Activated CD8-positive, alpha-beta T cell treated with anti-CD3 and anti-CD28 coated beads for 36 hours (primary cell): ENCODE results near the gene TOM1L2. TPM values are rescaled to one million over a fixed set of nuclear protein-coding genes. Genes with fewer than 3 reads are reported as not detected.

ENCODE experiments used
- ATAC-seq: fragments of 200-7000 bp; cut with Tn5 transposase; one replicate; pipeline ENCODE4 v1.10.0; 2021; ENCODE audit warnings: mild to moderate bottlenecking, moderate library complexity
- CTCF ChIA-PET: fragments of 350-600 bp; sonication (Branson Sonifier 250); formaldehyde crosslinking; loops from one replicate; lab custom pipeline; 2021; ENCODE audit warnings: antibody characterized with exemption; lab: Charles Lee
- POLR2A ChIA-PET: fragments of 350-600 bp; sonication (Branson Sonifier 250); formaldehyde crosslinking; loops from one replicate; lab custom pipeline; 2021; ENCODE audit warnings: antibody characterized with exemption; lab: Charles Lee
- DNase-seq: peaks from one replicate; pipeline ENCODE4 v3.0.0-alpha.2; 2020
- H3K27ac Mint-ChIP-seq: one replicate; pipeline ENCODE4 v1.8.0; 2021; ENCODE audit warnings: mild to moderate bottlenecking, mixed read lengths
- H3K27me3 Mint-ChIP-seq: one replicate; pipeline ENCODE4 v1.8.0; 2021; ENCODE audit warnings: mixed read lengths
- H3K36me3 Mint-ChIP-seq: one replicate; pipeline ENCODE4 v1.8.0; 2021; ENCODE audit warnings: low read depth, mixed read lengths
- H3K4me1 Mint-ChIP-seq: one replicate; pipeline ENCODE4 v1.8.0; 2021; ENCODE audit warnings: low read depth, mixed read lengths
- H3K4me3 Mint-ChIP-seq: one replicate; pipeline ENCODE4 v1.8.0; 2021; ENCODE audit warnings: mild to moderate bottlenecking, moderate library complexity, mixed read lengths
- H3K9me3 Mint-ChIP-seq: one replicate; pipeline ENCODE4 v1.8.0; 2021; ENCODE audit warnings: mixed read lengths
- CTCF ChIP-seq: fragments of 200-600 bp; IDR thresholded peaks from one replicate; pipeline ENCODE4 v1.8.0; 2022; ENCODE audit warnings: antibody characterized with exemption, mild to moderate bottlenecking
- intact Hi-C: fragments of 100-400 bp; cut with micrococcal nuclease; formaldehyde crosslinking; loops from one replicate; pipeline ENCODE4 v1.10.0; 2022
- total RNA-seq, 2 experiments: library from RNA; stranded (reverse); gene quantifications; one replicate each; pipeline ENCODE4 v1.2.3, GENCODE V29; 2021

TOM1L2 gene
- total RNA-seq, 2 experiments from 2014 or later, result 10.3 to 10.8 TPM

DNA sequence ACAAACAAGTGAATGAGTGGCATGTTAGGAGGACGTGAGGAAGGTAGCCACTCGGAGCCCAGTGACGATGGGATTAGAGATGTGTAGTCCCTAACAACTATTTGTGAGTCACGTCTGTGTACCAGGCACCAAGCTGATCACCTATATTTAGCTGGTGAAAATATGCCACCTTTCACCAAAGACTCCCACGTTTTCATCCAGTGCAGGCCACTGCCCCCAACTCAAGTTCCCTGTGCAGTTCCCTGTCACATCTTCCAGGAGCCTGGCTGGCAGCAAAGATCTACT is 67.2 kb downstream of the TOM1L2 start:
- intact Hi-C loops, result no loop called here
- ATAC-seq (no peak), DNase-seq (no peak)
- CTCF ChIA-PET, result interaction anchor here (1.1 to 1.7 kb wide), 2 partner anchors 9 to 14 kb away, joined by 3 to 7 read pairs; no protein-coding TSS in a partner anchor
- no peak overlapping the region for H3K27ac Mint-ChIP-seq
- H3K27me3 Mint-ChIP-seq, result no peaks in the 10 kb centered on the region
- H3K36me3 Mint-ChIP-seq, result peaks cover 4% of the 10 kb centered on the region
- TF ChIP-seq CTCF, result no peak
- H3K9me3 Mint-ChIP-seq, result no peaks in the 10 kb centered on the region
- POLR2A ChIA-PET, result interaction anchor here (1.4 kb wide), 1 partner anchor 29 kb away, joined by 5 read pairs; no protein-coding TSS in a partner anchor
- H3K4me3 Mint-ChIP-seq, result no peak overlapping the region
- no peaks in the 10 kb centered on the region for H3K4me1 Mint-ChIP-seq

DNA sequence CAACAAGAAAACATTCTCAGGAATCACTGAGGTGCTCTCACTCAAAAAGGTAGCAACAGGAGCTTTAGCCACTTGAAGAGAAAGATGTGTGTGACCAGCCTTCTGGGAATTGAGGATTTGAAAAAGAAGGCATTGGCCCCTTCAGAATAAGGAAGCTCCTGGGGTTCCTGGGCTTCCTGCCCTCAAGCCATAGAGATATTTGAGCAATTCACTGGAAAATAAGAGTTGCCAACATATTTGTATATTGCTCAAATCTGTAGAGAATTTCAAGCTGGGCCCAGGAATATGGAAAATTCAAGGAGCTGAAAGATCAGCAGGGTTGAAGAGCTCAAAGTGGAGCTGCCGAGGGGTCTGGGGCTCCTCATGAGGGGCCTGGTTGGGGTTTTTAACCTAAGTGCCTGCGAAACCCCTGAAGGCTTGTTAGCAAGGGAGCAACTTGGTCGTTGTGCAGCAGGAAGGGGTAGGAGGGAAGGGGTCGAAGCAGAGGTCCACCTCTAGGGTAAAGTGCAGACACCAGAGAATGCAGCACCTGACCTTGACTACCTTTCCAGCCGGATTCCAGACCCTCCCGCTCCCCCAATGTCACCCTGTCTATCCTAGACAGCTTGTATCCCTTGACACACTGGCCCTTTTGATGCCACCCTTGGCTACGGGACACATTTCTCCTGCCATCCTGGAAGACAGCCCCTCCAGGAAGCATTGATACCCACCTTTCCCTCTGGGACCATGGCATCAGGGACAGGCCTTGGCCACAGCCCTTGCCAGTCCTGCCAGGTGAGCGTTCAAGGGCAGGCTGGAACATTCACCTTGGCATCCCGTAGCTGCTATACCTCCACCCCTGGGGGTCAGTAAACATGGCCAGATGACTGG is 67.8 kb downstream of the TOM1L2 start:
- Mint-ChIP-seq H3K27me3 (no peaks in the 10 kb centered on the region), H3K9me3 (no peaks in the 10 kb centered on the region), H3K27ac (no peak overlapping the region), H3K4me1 (no peaks in the 10 kb centered on the region), H3K4me3 (no peak overlapping the region), H3K36me3 (peaks cover 4% of the 10 kb centered on the region)
- intact Hi-C loops, result no loop called here
- no peak for TF ChIP-seq CTCF
- CTCF ChIA-PET, result interaction anchor here (0.9 to 1.7 kb wide), 3 partner anchors 9 to 15 kb away, joined by 3 to 7 read pairs (median 3); no protein-coding TSS in a partner anchor
- DNase-seq (no peak), ATAC-seq (no peak)
- POLR2A ChIA-PET, result interaction anchor here (1.4 kb wide), 1 partner anchor 28 kb away, joined by 5 read pairs; no protein-coding TSS in a partner anchor

- Mint-ChIP-seq H3K27me3 (no peaks in the 10 kb centered on the region), H3K4me1 (peaks cover 2% of the 10 kb centered on the region), H3K27ac (no peak overlapping the region), H3K36me3 (peaks cover 8% of the 10 kb centered on the region), H3K9me3 (no peaks in the 10 kb centered on the region), H3K4me3 (no peak overlapping the region)
- ChIA-PET POLR2A (no interaction called here), CTCF (no interaction called here)
- no peak for TF ChIP-seq CTCF
- no peak for ATAC-seq
- DNase-seq, result no peak
- intact Hi-C loops, result no loop called here
These were observed 69.3 kb downstream of the TOM1L2 start for GRCh38 chr17:17902877-17903276.

GRCh38 chr17:17902376-17902775 is 69.8 kb downstream of the TOM1L2 start:
- CTCF ChIA-PET, result interaction anchor here (1.3 kb wide), 1 partner anchor 17 kb away, joined by 8 read pairs; no protein-coding TSS in a partner anchor
- no peak overlapping the region for H3K4me3 Mint-ChIP-seq
- no peak overlapping the region for H3K27ac Mint-ChIP-seq
- H3K27me3 Mint-ChIP-seq, result no peaks in the 10 kb centered on the region
- peaks cover 5% of the 10 kb centered on the region for H3K4me1 Mint-ChIP-seq
- H3K9me3 Mint-ChIP-seq, result no peaks in the 10 kb centered on the region
- POLR2A ChIA-PET, result no interaction called here
- H3K36me3 Mint-ChIP-seq, result peaks cover 10% of the 10 kb centered on the region
- TF ChIP-seq CTCF, result no peak
- intact Hi-C loops, result no loop called here
- no peak for ATAC-seq
- no peak for DNase-seq
